Small intestine (tissue), 7 donors: ENCODE measurements around the gene ARHGAP1. TPM values are rescaled to one million over a fixed set of nuclear protein-coding genes. Genes with fewer than 3 reads are reported as not detected.

Experiments
- DNase-seq, 2 donors: peaks; one replicate each; pipeline versions ENCODE4 v3.0.0 to v3.0.0-alpha.2; 2013
- FAIRE-seq: peaks from 2 replicates; lab custom pipeline; 2012; peaks lifted over from hg19 to GRCh38; lab: Jason Lieb, UNC
- H3K27ac ChIP-seq, 3 donors: one replicate each; pipeline ENCODE4 v1.5.1; 2013; ENCODE audit warnings: low read length in 2 of 3, mild to moderate bottlenecking in 2 of 3, control low read depth in 1 of 3, inconsistent platforms in 1 of 3, low read depth in 1 of 3, moderate library complexity in 1 of 3
- H3K27me3 ChIP-seq, 3 donors: one replicate each; pipeline ENCODE4 v1.6.1; 2013; ENCODE audit warnings: low read length in 3 of 3, inconsistent platforms in 1 of 3; ENCODE audit not compliant: control insufficient read depth in 3 of 3, insufficient read depth in 3 of 3
- H3K36me3 ChIP-seq, 3 donors: one replicate each; pipeline ENCODE4 v1.6.1; 2013; ENCODE audit warnings: low read length in 3 of 3, inconsistent platforms in 1 of 3, low read depth in 1 of 3, mild to moderate bottlenecking in 1 of 3, moderate library complexity in 1 of 3; ENCODE audit not compliant: control insufficient read depth in 3 of 3, insufficient read depth in 2 of 3
- H3K4me1 ChIP-seq, 3 donors: one replicate each; pipeline ENCODE4 v1.6.1; 2013; ENCODE audit warnings: low read length in 2 of 3, inconsistent platforms in 1 of 3, low read depth in 1 of 3, mild to moderate bottlenecking in 1 of 3, moderate library complexity in 1 of 3; ENCODE audit not compliant: control insufficient read depth in 3 of 3, insufficient read depth in 2 of 3
- H3K4me3 ChIP-seq, 3 donors: one replicate each; pipeline ENCODE4 v1.5.1; 2013; ENCODE audit warnings: low read length in 3 of 3, control low read depth in 1 of 3, inconsistent platforms in 1 of 3, low read depth in 1 of 3, mild to moderate bottlenecking in 1 of 3, moderate library complexity in 1 of 3
- H3K9me3 ChIP-seq, 2 donors: one replicate each; pipeline ENCODE4 v1.6.1; 2013; ENCODE audit warnings: low read depth in 1 of 2, low read length in 1 of 2; ENCODE audit not compliant: control insufficient read depth in 2 of 2, insufficient read depth in 1 of 2
- WGBS, 3 donors: extraction: QIAGEN DNeasy Blood & Tissue Kit; methylation state at CpG; one replicate each; pipeline ENCODE4 v1.1.7; 2013; 5-methylcytosine and 5-hydroxymethylcytosine counted together
- polyA plus RNA-seq, 4 donors: library from polyadenylated mRNA; stranded (reverse) in 3 of 4; unstranded in 1 of 4; fragments of 200-250 nt in 3 of 4; fragments of 120-200 nt in 1 of 4; gene quantifications; one replicate each; pipeline versions ENCODE4 v1.2.1 to v1.2.3, GENCODE V29; 2013
- donor health status: healthy with polysubstance abuse.
- donor health status: control.
- donor health status: control.
- donor health status: Bipolar disorder and iron deficiency.
- donor health status: healthy.

Gene ARHGAP1
- polyA plus RNA-seq, 4 donors, result 18.6 to 49.0 (median 26.0) TPM

GRCh38 chr11:46694607-46695006 is 5.8 kb downstream of the ARHGAP1 start:
- Histone ChIP-seq H3K9me3 (no peaks in the 10 kb centered on the region), H3K36me3 (peaks cover 13 to 72% (median 22%) of the 10 kb centered on the region in 3 donors), H3K27ac (no peak overlapping the region), H3K27me3 (no peaks in the 10 kb centered on the region), H3K4me3 (no peak overlapping the region), H3K4me1 (peaks cover 0 to 8% (median 3%) of the 10 kb centered on the region in 3 donors)
- WGBS, 3 donors, result 85 to 91% (median 90%) methylated on average over 7 of the region's 7 CpGs
- DNase-seq, result no peak
- no peak for FAIRE-seq

- no peak overlapping the region for H3K4me3 ChIP-seq
- no peak for DNase-seq
- WGBS, 3 donors, result 89 to 94% (median 92%) methylated on average over 6 of the region's 6 CpGs
- H3K27me3 ChIP-seq, result no peaks in the 10 kb centered on the region
- peak overlapping the region in 1 of 3 donors; percentile 11 for H3K27ac ChIP-seq
- peaks cover 13 to 72% (median 22%) of the 10 kb centered on the region in 3 donors for H3K36me3 ChIP-seq
- H3K9me3 ChIP-seq, result no peaks in the 10 kb centered on the region
- peaks cover 0 to 8% (median under 1%) of the 10 kb centered on the region in 3 donors for H3K4me1 ChIP-seq
- no peak for FAIRE-seq
Observed at GRCh38 chr11:46694072-46694471, 6.3 kb downstream of the ARHGAP1 start.

DNA sequence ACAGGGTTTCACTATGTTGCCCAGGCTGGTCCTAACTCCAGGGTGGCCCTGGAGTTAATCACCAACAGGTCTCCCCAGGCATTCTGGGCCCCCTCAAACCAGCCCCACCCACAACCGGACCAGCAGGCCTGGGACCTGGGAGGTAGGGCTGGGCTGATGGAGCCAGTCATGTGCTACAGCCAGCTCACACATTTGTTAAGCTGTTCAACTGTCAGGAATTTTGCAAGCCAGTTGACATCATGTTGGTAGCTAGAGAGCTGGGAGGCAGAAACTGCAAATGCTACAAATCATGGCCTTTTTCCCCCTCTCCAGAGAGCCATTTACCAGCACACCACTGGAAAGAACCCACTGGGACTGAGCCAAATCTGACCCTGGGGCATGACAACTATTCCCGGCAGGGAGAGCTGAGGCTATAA is 6.8 kb downstream of the ARHGAP1 start:
- no peaks in the 10 kb centered on the region for H3K27me3 ChIP-seq
- H3K27ac ChIP-seq, result peak overlapping the region in 1 of 3 donors; percentile 11
- peaks cover 0 to 6% (median 0%) of the 10 kb centered on the region in 3 donors for H3K4me1 ChIP-seq
- FAIRE-seq, result no peak
- H3K4me3 ChIP-seq, result no peak overlapping the region
- DNase-seq, result no peak
- H3K9me3 ChIP-seq, result no peaks in the 10 kb centered on the region
- WGBS, 3 donors, result 87 to 91% (median 88%) methylated on average over 2 of the region's 2 CpGs
- peaks cover 13 to 75% (median 22%) of the 10 kb centered on the region in 3 donors for H3K36me3 ChIP-seq

- WGBS, 3 donors, result 90 to 94% (median 90%) methylated on average over 4 of the region's 4 CpGs
- H3K27me3 ChIP-seq, result no peaks in the 10 kb centered on the region
- peaks cover 13 to 80% (median 24%) of the 10 kb centered on the region in 3 donors for H3K36me3 ChIP-seq
- H3K27ac ChIP-seq, result no peak overlapping the region
- H3K4me3 ChIP-seq, result no peak overlapping the region
- DNase-seq (no peak), FAIRE-seq (no peak)
- no peaks in the 10 kb centered on the region for H3K4me1 ChIP-seq
- H3K9me3 ChIP-seq, result no peaks in the 10 kb centered on the region
Observed at GRCh38 chr11:46692450-46692849, 8.0 kb downstream of the ARHGAP1 start.

GRCh38 chr11:46690702-46691101 is 9.7 kb downstream of the ARHGAP1 start:
- peaks cover 16 to 81% (median 23%) of the 10 kb centered on the region in 3 donors for H3K36me3 ChIP-seq
- no peak for DNase-seq
- 95 to 100% (median 96%) methylated on average over 1 of the region's 1 CpG for WGBS, 3 donors
- no peak overlapping the region for H3K4me3 ChIP-seq
- FAIRE-seq, result no peak
- no peaks in the 10 kb centered on the region for H3K27me3 ChIP-seq
- H3K9me3 ChIP-seq, result no peaks in the 10 kb centered on the region
- no peaks in the 10 kb centered on the region for H3K4me1 ChIP-seq
- no peak overlapping the region for H3K27ac ChIP-seq

DNA sequence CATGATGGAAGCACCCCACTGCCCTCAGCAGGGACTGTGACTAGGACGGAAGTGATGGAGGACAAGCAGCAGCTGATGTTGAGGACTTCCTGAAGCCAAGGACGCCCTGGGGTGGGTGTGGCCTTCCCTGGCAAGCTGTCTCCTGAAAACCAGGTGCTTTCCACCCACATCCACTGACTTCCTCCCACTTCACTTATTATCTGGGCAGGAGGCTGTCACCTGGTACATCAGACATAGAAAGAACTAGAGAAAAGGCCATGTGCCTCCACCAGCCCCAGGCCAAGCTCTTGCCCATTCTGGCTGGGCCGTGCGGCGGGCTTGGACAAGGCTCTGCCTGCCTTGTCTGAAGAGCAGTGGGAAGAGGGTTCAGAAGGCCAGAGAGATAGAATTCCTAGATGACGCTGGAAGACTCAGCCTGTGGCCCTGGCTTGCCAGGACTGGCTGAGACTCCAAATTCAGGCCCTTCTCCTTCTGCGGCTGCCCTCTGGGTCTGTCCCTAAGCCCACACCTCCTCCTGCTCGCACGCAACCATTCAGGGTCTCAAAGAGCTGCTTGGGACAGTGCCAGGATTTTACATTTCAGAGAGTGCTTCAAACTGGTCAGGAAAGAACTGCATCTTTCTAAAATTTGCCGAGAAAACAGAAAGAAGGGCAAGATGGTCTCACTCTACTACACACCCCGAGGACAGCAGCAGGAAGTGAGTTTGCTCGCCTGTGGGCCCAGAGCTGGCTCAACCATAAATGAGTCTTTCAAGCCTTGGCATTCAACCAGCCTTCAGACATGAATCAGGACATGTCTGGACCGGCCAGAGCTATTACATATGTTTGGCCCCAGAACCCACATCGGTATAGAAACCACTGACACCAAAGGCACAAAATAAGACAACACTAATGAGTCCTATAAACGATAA is 13.3 kb downstream of the ARHGAP1 start:
- Histone ChIP-seq H3K27ac (no peak overlapping the region), H3K9me3 (no peaks in the 10 kb centered on the region), H3K36me3 (peaks cover 9 to 70% (median 13%) of the 10 kb centered on the region in 3 donors), H3K4me3 (no peak overlapping the region), H3K4me1 (no peaks in the 10 kb centered on the region), H3K27me3 (no peaks in the 10 kb centered on the region)
- FAIRE-seq (no peak), DNase-seq (no peak)
- 76 to 85% (median 84%) methylated on average over 15 of the region's 15 CpGs for WGBS, 3 donors

GRCh38 chr11:46684367-46684766 is 16.1 kb downstream of the ARHGAP1 start:
- DNase-seq (peak in 1 of 2 donors; percentile 23), FAIRE-seq (no peak)
- no peak overlapping the region for H3K4me3 ChIP-seq
- peaks cover 0 to 4% (median 0%) of the 10 kb centered on the region in 3 donors for H3K4me1 ChIP-seq
- peaks cover 14 to 78% (median 20%) of the 10 kb centered on the region in 3 donors for H3K36me3 ChIP-seq
- no peaks in the 10 kb centered on the region for H3K9me3 ChIP-seq
- WGBS, 3 donors, result 66 to 78% (median 74%) methylated on average over 3 of the region's 3 CpGs
- H3K27ac ChIP-seq, result no peak overlapping the region
- H3K27me3 ChIP-seq, result no peaks in the 10 kb centered on the region

- no peak for DNase-seq
- Histone ChIP-seq H3K36me3 (peaks cover 21 to 82% (median 28%) of the 10 kb centered on the region in 3 donors), H3K9me3 (no peaks in the 10 kb centered on the region), H3K27ac (no peak overlapping the region), H3K4me3 (no peak overlapping the region), H3K27me3 (no peaks in the 10 kb centered on the region), H3K4me1 (peaks cover 0 to 10% (median 0%) of the 10 kb centered on the region in 3 donors)
- no peak for FAIRE-seq
- 93 to 95% (median 95%) methylated on average over 11 of the region's 11 CpGs for WGBS, 3 donors
Observed at GRCh38 chr11:46682773-46683752, 17.4 kb downstream of the ARHGAP1 start.
